SIG-M5 treated with dmso at 0.1 percent for 504 hours (cell line): ENCODE data around the gene NUDT5.
"Not testable (repeated sequence)": the region's sequence is repeated elsewhere in the genome, so short reads cannot be mapped to it uniquely, and the experiment has no call there.

ENCODE experiments used
- DNase-seq: peaks from one replicate; lab custom pipeline; 2025; ENCODE audit not compliant: unreplicated experiment; lab: John Stamatoyannopoulos, UW

Gene NUDT5

GRCh38 chr10:12195603-12196506, at the start of gene NUDT5, which contains the start of gene CDC123:
NUDT5 (minus strand) TSS chr10:12195891; CDS start chr10:12186291, 9,600 bp downstream.
CDC123 (plus strand) TSS chr10:12196188; CDS start chr10:12196246, 58 bp downstream.
- peak; percentile 85 for DNase-seq

- DNase-seq, result peak; percentile 34
Measured at GRCh38 chr10:12243864-12244620, 48.4 kb upstream of the NUDT5 start.

GRCh38 chr10:12241810-12242529, 46.3 kb upstream of the NUDT5 start:
- DNase-seq, result no peak

GRCh38 chr10:12238821-12239220, 43.1 kb upstream of the NUDT5 start:
- no peak for DNase-seq

- no peak for DNase-seq
Measured at GRCh38 chr10:12237265-12238220, 41.9 kb upstream of the NUDT5 start.

- DNase-seq, result no peak
Measured at GRCh38 chr10:12235796-12236195, 40.1 kb upstream of the NUDT5 start.

- DNase-seq, result no peak
Measured at GRCh38 chr10:12235116-12235694, 39.5 kb upstream of the NUDT5 start.

GRCh38 chr10:12234687-12235086, 39.0 kb upstream of the NUDT5 start:
- not testable (repeated sequence) for DNase-seq

- no peak for DNase-seq
Measured at GRCh38 chr10:12228851-12229250, 33.2 kb upstream of the NUDT5 start.

GRCh38 chr10:12226438-12226837, 30.7 kb upstream of the NUDT5 start:
- DNase-seq, result not testable (repeated sequence)

- DNase-seq, result no peak
Measured at GRCh38 chr10:12225444-12225843, 29.8 kb upstream of the NUDT5 start.

- no peak for DNase-seq
Measured at GRCh38 chr10:12221323-12222298, 25.9 kb upstream of the NUDT5 start.

- no peak for DNase-seq
Measured at GRCh38 chr10:12218991-12219390, 23.3 kb upstream of the NUDT5 start.

GRCh38 chr10:12214763-12215218, 19.1 kb upstream of the NUDT5 start:
- DNase-seq, result peak; percentile 31

GRCh38 chr10:12214093-12214492, 18.4 kb upstream of the NUDT5 start:
- no peak for DNase-seq

GRCh38 chr10:12213621-12214020, 17.9 kb upstream of the NUDT5 start:
- DNase-seq, result no peak

- no peak for DNase-seq
Measured at GRCh38 chr10:12212454-12212853, 16.8 kb upstream of the NUDT5 start.

GRCh38 chr10:12208460-12208859, 12.8 kb upstream of the NUDT5 start:
- no peak for DNase-seq
